WTC11 (cell line): Measurements from ENCODE around the gene BICC1. TPM values are rescaled to one million over a fixed set of nuclear protein-coding genes. Genes with fewer than 3 reads are reported as not detected.

Source experiments
- ATAC-seq: fragments of 200-7000 bp; cut with Tn5 transposase; 2 replicates; pipeline ENCODE4 v1.10.0; 2021; ENCODE audit warnings: mild to moderate bottlenecking, moderate library complexity
- CTCF ChIA-PET: fragments of 300-600 bp; sonication (Branson Sonifier 250); formaldehyde crosslinking; loops from one replicate; lab custom pipeline; 2021; ENCODE audit warnings: antibody characterized with exemption; lab: Charles Lee
- POLR2A ChIA-PET: fragments of 350-600 bp; sonication (Branson Sonifier 250); formaldehyde crosslinking; loops from one replicate; lab custom pipeline; 2021; ENCODE audit warnings: antibody characterized with exemption; lab: Charles Lee
- DNase-seq: peaks from one replicate; pipeline ENCODE4 v3.0.0; 2021; ENCODE audit warnings: low spot score
- H3K27ac Mint-ChIP-seq: 2 replicates; pipeline ENCODE4 v1.8.0; 2021; ENCODE audit warnings: mixed read lengths
- H3K27me3 Mint-ChIP-seq: 2 replicates; pipeline ENCODE4 v1.8.0; 2021; ENCODE audit warnings: low read depth, mild to moderate bottlenecking, moderate library complexity, mixed read lengths
- H3K36me3 Mint-ChIP-seq: 2 replicates; pipeline ENCODE4 v1.8.0; 2021; ENCODE audit warnings: mixed read lengths
- H3K4me1 Mint-ChIP-seq: 2 replicates; pipeline ENCODE4 v1.8.0; 2022; ENCODE audit warnings: mixed read lengths
- H3K4me3 Mint-ChIP-seq: 2 replicates; pipeline ENCODE4 v1.8.0; 2021; ENCODE audit warnings: mild to moderate bottlenecking, moderate library complexity, mixed read lengths
- H3K9me3 Mint-ChIP-seq: 2 replicates; pipeline ENCODE4 v1.8.0; 2021; ENCODE audit warnings: mixed read lengths
- CBFB ChIP-seq: sonication (generic); formaldehyde crosslinking; IDR thresholded peaks from 2 replicates; pipeline ENCODE4 v1.8.1; 2022; ENCODE audit warnings: mild to moderate bottlenecking, low read depth, missing genetic modification reagents
- ELF4 ChIP-seq: sonication (generic); formaldehyde crosslinking; IDR thresholded peaks from 2 replicates; pipeline ENCODE4 v1.8.1; 2022; ENCODE audit warnings: low read depth, mild to moderate bottlenecking, moderate library complexity, missing genetic modification reagents
- EMX1 ChIP-seq: fragments of 250-450 bp; sonication (Bioruptor Pico); IDR thresholded peaks from 2 replicates; pipeline ENCODE4 v1.8.0; 2021; ENCODE audit warnings: mild to moderate bottlenecking
- NR3C1 ChIP-seq: sonication (generic); formaldehyde crosslinking; conservative IDR thresholded peaks from 2 replicates; pipeline ENCODE4 v1.8.1; 2023; ENCODE audit warnings: low read depth, mild to moderate bottlenecking, missing genetic modification reagents
- PRRX2 ChIP-seq: fragments of 250-450 bp; sonication (Bioruptor Pico); IDR thresholded peaks from 2 replicates; pipeline ENCODE4 v1.8.0; 2021; ENCODE audit warnings: mild to moderate bottlenecking
- TCF7 ChIP-seq: sonication (generic); formaldehyde crosslinking; IDR thresholded peaks from 2 replicates; pipeline ENCODE4 v1.8.0; 2022; ENCODE audit warnings: mild to moderate bottlenecking, low read depth, missing genetic modification reagents, moderate library complexity
- TEAD1 ChIP-seq: sonication (generic); formaldehyde crosslinking; IDR thresholded peaks from 2 replicates; pipeline ENCODE4 v1.8.0; 2022; ENCODE audit warnings: mild to moderate bottlenecking, missing genetic modification reagents
- ZNF232 ChIP-seq: sonication (generic); formaldehyde crosslinking; IDR thresholded peaks from 2 replicates; pipeline ENCODE4 v1.8.0; 2022; ENCODE audit warnings: mild to moderate bottlenecking, missing genetic modification reagents
- ZNF416 ChIP-seq: fragments of 250-450 bp; sonication (Bioruptor Pico); IDR thresholded peaks from 2 replicates; pipeline ENCODE4 v1.9.0; 2021; ENCODE audit warnings: mild to moderate bottlenecking, inconsistent platforms
- ZNF423 ChIP-seq: fragments of 250-450 bp; sonication (Bioruptor Pico); IDR thresholded peaks from 2 replicates; pipeline ENCODE4 v2.1.2; 2022; ENCODE audit warnings: mild to moderate bottlenecking, moderate library complexity
- total RNA-seq: library from RNA; stranded (reverse); gene quantifications from 3 replicates; pipeline ENCODE4 v1.2.3, GENCODE V29; 2021
- TF ChIP-seq, protein P1 (sequence below): sonication (generic); formaldehyde crosslinking; IDR thresholded peaks from 2 replicates; pipeline ENCODE4 v1.8.1; 2023; ENCODE audit warnings: mild to moderate bottlenecking, missing genetic modification reagents
- TF ChIP-seq, protein P2 (sequence below): sonication (generic); formaldehyde crosslinking; IDR thresholded peaks from 2 replicates; pipeline ENCODE4 v1.8.1; 2022; ENCODE audit warnings: mild to moderate bottlenecking, moderate library complexity, missing genetic modification reagents
- TF ChIP-seq, protein P3 (sequence below): sonication (generic); formaldehyde crosslinking; IDR thresholded peaks from 2 replicates; pipeline ENCODE4 v1.8.0; 2022; ENCODE audit warnings: mild to moderate bottlenecking, missing genetic modification reagents
- TF ChIP-seq, protein P4 (sequence below): sonication (generic); formaldehyde crosslinking; IDR thresholded peaks from 2 replicates; pipeline ENCODE4 v1.8.0; 2023; ENCODE audit warnings: missing genetic modification reagents, mild to moderate bottlenecking, borderline replicate concordance
- TF ChIP-seq, protein P5 (sequence below): sonication (generic); formaldehyde crosslinking; conservative IDR thresholded peaks from 2 replicates; pipeline ENCODE4 v1.8.1; 2023; ENCODE audit warnings: mild to moderate bottlenecking, low read depth, missing genetic modification reagents, moderate library complexity
- TF ChIP-seq, protein P6 (sequence below): fragments of 250-450 bp; sonication (Bioruptor Pico); IDR thresholded peaks from 2 replicates; pipeline ENCODE4 v1.8.0; 2021; ENCODE audit warnings: mild to moderate bottlenecking
- TF ChIP-seq, protein P7 (sequence below): sonication (generic); formaldehyde crosslinking; IDR thresholded peaks from 2 replicates; pipeline ENCODE4 v1.8.1; 2022; ENCODE audit warnings: missing genetic modification reagents, borderline replicate concordance

BICC1 gene
- total RNA-seq, 1 experiment from 2014 or later = 0.61 TPM

DNA sequence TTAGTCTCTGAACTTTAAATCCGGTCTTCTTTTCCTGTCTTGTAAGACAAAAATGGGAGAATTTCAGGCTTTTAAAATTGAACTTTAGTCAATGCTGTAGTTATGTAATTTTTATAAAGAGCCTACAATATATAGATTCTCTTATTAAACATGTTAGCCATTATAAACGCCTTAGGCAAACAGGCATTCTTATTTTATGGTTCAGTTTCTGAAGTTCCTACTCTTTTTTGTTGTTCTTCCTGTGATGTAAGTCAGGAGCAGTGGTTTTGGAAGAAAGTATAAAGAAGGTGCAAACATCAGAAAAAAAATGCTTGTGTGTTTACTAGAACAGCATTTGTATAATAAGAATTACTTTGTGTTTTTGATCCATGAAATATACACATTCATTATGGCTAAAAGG, 41.6 kb downstream of the BICC1 start (continued):
- TF ChIP-seq, protein P1, sequence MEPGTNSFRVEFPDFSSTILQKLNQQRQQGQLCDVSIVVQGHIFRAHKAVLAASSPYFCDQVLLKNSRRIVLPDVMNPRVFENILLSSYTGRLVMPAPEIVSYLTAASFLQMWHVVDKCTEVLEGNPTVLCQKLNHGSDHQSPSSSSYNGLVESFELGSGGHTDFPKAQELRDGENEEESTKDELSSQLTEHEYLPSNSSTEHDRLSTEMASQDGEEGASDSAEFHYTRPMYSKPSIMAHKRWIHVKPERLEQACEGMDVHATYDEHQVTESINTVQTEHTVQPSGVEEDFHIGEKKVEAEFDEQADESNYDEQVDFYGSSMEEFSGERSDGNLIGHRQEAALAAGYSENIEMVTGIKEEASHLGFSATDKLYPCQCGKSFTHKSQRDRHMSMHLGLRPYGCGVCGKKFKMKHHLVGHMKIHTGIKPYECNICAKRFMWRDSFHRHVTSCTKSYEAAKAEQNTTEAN (CRISPR knock-in tag) = no peak

DNA sequence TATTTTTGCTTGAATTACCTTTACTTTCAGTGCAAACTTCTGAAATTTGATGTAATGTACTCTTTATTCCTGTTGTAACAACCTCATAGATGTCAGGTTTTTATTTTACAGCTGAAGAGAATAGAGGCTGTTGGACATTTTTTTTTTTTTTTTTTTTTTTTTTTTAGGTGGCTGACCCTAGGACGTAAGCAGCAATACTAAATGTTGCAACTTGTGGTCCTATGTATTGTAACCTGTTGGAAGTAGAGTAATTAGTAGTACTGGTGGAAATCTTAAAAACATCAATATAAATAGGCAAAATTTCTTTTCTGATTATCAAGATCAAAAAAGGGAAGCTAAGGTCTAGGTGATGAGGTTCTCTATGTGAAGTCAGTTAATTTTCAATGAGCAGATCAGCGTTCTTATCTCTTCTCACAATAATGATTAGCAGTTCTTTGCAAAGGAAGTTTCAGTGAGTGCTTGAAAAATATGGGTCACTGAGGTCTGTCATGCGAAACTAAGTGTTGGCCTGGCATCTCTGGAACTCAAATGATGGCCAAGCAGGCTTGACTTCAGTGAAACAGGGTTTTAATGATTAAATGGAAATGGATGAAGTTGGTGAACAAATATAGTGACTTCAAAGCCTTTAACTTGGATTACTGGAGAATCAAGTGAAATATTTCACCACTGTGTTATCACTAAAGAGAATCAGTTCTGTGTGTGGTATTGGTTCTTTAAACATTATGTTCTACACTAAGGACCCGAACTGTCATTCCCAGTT, 42.7 kb downstream of the BICC1 start:
- no peak overlapping the region for H3K27ac Mint-ChIP-seq
- no peak for ATAC-seq
- peaks cover 31% of the 10 kb centered on the region for H3K9me3 Mint-ChIP-seq
- H3K27me3 Mint-ChIP-seq = no peaks in the 10 kb centered on the region
- H3K4me1 Mint-ChIP-seq = no peaks in the 10 kb centered on the region
- peaks cover 12% of the 10 kb centered on the region for H3K36me3 Mint-ChIP-seq
- H3K4me3 Mint-ChIP-seq = no peak overlapping the region
- TF ChIP-seq, protein P2, sequence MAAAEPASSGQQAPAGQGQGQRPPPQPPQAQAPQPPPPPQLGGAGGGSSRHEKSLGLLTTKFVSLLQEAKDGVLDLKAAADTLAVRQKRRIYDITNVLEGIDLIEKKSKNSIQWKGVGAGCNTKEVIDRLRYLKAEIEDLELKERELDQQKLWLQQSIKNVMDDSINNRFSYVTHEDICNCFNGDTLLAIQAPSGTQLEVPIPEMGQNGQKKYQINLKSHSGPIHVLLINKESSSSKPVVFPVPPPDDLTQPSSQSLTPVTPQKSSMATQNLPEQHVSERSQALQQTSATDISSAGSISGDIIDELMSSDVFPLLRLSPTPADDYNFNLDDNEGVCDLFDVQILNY = no peak
- no peak for TF ChIP-seq TEAD1 (CRISPR knock-in tag)
- TF ChIP-seq TCF7 = no peak
- TF ChIP-seq, protein P3, sequence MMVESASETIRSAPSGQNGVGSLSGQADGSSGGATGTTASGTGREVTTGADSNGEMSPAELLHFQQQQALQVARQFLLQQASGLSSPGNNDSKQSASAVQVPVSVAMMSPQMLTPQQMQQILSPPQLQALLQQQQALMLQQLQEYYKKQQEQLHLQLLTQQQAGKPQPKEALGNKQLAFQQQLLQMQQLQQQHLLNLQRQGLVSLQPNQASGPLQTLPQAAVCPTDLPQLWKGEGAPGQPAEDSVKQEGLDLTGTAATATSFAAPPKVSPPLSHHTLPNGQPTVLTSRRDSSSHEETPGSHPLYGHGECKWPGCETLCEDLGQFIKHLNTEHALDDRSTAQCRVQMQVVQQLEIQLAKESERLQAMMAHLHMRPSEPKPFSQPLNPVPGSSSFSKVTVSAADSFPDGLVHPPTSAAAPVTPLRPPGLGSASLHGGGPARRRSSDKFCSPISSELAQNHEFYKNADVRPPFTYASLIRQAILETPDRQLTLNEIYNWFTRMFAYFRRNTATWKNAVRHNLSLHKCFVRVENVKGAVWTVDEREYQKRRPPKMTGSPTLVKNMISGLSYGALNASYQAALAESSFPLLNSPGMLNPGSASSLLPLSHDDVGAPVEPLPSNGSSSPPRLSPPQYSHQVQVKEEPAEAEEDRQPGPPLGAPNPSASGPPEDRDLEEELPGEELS = no peak
- TF ChIP-seq, protein P4, sequence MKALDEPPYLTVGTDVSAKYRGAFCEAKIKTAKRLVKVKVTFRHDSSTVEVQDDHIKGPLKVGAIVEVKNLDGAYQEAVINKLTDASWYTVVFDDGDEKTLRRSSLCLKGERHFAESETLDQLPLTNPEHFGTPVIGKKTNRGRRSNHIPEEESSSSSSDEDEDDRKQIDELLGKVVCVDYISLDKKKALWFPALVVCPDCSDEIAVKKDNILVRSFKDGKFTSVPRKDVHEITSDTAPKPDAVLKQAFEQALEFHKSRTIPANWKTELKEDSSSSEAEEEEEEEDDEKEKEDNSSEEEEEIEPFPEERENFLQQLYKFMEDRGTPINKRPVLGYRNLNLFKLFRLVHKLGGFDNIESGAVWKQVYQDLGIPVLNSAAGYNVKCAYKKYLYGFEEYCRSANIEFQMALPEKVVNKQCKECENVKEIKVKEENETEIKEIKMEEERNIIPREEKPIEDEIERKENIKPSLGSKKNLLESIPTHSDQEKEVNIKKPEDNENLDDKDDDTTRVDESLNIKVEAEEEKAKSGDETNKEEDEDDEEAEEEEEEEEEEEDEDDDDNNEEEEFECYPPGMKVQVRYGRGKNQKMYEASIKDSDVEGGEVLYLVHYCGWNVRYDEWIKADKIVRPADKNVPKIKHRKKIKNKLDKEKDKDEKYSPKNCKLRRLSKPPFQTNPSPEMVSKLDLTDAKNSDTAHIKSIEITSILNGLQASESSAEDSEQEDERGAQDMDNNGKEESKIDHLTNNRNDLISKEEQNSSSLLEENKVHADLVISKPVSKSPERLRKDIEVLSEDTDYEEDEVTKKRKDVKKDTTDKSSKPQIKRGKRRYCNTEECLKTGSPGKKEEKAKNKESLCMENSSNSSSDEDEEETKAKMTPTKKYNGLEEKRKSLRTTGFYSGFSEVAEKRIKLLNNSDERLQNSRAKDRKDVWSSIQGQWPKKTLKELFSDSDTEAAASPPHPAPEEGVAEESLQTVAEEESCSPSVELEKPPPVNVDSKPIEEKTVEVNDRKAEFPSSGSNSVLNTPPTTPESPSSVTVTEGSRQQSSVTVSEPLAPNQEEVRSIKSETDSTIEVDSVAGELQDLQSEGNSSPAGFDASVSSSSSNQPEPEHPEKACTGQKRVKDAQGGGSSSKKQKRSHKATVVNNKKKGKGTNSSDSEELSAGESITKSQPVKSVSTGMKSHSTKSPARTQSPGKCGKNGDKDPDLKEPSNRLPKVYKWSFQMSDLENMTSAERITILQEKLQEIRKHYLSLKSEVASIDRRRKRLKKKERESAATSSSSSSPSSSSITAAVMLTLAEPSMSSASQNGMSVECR = no peak
- POLR2A ChIA-PET = no interaction called here
- CTCF ChIA-PET = no interaction called here
- DNase-seq = no peak

DNA sequence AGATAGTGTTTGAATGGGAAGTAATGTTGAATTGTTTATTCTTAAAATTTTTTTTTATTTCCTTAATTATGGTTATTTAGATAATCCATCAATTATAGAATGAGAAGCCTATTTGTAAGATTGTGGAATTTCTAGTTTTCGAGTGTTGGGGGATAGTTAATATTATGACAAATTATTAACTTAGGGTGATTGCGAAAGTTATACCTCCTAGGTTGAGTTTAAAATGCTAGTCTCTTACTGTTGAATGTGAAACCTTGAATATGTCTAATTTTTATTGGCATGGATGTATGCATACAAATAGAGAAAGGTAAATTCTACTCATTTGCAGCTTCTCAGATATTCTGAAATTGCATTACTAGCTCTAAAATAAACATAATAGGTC, 43.2 kb downstream of the BICC1 start:
- DNase-seq (no peak), ATAC-seq (no peak)
- Mint-ChIP-seq H3K27me3 (no peaks in the 10 kb centered on the region), H3K27ac (no peak overlapping the region), H3K4me3 (no peak overlapping the region), H3K9me3 (peaks cover 31% of the 10 kb centered on the region), H3K4me1 (no peaks in the 10 kb centered on the region), H3K36me3 (peaks cover 12% of the 10 kb centered on the region)
- CTCF ChIA-PET = no interaction called here
- TF ChIP-seq CBFB (CRISPR knock-in tag) = no peak
- TF ChIP-seq ZNF423 = no peak
- TF ChIP-seq ZNF416 (CRISPR knock-in tag) = no peak
- no peak for TF ChIP-seq EMX1 (CRISPR knock-in tag)
- no peak for TF ChIP-seq NR3C1
- TF ChIP-seq, protein P5, sequence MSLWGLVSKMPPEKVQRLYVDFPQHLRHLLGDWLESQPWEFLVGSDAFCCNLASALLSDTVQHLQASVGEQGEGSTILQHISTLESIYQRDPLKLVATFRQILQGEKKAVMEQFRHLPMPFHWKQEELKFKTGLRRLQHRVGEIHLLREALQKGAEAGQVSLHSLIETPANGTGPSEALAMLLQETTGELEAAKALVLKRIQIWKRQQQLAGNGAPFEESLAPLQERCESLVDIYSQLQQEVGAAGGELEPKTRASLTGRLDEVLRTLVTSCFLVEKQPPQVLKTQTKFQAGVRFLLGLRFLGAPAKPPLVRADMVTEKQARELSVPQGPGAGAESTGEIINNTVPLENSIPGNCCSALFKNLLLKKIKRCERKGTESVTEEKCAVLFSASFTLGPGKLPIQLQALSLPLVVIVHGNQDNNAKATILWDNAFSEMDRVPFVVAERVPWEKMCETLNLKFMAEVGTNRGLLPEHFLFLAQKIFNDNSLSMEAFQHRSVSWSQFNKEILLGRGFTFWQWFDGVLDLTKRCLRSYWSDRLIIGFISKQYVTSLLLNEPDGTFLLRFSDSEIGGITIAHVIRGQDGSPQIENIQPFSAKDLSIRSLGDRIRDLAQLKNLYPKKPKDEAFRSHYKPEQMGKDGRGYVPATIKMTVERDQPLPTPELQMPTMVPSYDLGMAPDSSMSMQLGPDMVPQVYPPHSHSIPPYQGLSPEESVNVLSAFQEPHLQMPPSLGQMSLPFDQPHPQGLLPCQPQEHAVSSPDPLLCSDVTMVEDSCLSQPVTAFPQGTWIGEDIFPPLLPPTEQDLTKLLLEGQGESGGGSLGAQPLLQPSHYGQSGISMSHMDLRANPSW = no peak
- no peak for TF ChIP-seq TCF7
- TF ChIP-seq ELF4 (CRISPR knock-in tag) = no peak
- TF ChIP-seq ZNF232 (CRISPR knock-in tag) = no peak
- TF ChIP-seq, protein P6, sequence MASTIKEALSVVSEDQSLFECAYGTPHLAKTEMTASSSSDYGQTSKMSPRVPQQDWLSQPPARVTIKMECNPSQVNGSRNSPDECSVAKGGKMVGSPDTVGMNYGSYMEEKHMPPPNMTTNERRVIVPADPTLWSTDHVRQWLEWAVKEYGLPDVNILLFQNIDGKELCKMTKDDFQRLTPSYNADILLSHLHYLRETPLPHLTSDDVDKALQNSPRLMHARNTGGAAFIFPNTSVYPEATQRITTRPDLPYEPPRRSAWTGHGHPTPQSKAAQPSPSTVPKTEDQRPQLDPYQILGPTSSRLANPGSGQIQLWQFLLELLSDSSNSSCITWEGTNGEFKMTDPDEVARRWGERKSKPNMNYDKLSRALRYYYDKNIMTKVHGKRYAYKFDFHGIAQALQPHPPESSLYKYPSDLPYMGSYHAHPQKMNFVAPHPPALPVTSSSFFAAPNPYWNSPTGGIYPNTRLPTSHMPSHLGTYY = no peak
- no peak for TF ChIP-seq PRRX2 (CRISPR knock-in tag)
- TF ChIP-seq, protein P7, sequence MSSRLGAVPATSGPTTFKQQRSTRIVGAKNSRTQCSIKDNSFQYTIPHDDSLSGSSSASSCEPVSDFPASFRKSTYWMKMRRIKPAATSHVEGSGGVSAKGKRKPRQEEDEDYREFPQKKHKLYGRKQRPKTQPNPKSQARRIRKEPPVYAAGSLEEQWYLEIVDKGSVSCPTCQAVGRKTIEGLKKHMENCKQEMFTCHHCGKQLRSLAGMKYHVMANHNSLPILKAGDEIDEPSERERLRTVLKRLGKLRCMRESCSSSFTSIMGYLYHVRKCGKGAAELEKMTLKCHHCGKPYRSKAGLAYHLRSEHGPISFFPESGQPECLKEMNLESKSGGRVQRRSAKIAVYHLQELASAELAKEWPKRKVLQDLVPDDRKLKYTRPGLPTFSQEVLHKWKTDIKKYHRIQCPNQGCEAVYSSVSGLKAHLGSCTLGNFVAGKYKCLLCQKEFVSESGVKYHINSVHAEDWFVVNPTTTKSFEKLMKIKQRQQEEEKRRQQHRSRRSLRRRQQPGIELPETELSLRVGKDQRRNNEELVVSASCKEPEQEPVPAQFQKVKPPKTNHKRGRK (CRISPR knock-in tag) = no peak
- POLR2A ChIA-PET = no interaction called here
